Fibroblast of the aortic adventitia (primary cell): ENCODE results near the gene CHPF. TPM values are rescaled to one million over a fixed set of nuclear protein-coding genes. Genes with fewer than 3 reads are reported as not detected.

Source experiments
- DNase-seq: peaks from one replicate; pipeline ENCODE4 v3.0.0-alpha.2; 2010; ENCODE audit warnings: low read depth
- H3K4me3 ChIP-seq: 2 replicates; pipeline ENCODE4 v1.5.1; 2011; ENCODE audit warnings: low read depth, mild to moderate bottlenecking, control low read depth, low read length, moderate library complexity
- total RNA-seq: library from RNA; depleted of rRNA; stranded (reverse); fragments of >200 nt; gene quantifications from 2 replicates; pipeline ENCODE4 v1.2.3, GENCODE V29; 2012; ENCODE audit warnings: low replicate concordance
- TF ChIP-seq, protein P1 (sequence below): IDR thresholded peaks from 2 replicates; pipeline ENCODE4 v1.5.1; 2011; ENCODE audit warnings: mild to moderate bottlenecking, low read length, control low read depth, inconsistent platforms; ENCODE audit not compliant: insufficient read depth

Gene CHPF
- total RNA-seq, 1 donor = 62.4 TPM

DNA sequence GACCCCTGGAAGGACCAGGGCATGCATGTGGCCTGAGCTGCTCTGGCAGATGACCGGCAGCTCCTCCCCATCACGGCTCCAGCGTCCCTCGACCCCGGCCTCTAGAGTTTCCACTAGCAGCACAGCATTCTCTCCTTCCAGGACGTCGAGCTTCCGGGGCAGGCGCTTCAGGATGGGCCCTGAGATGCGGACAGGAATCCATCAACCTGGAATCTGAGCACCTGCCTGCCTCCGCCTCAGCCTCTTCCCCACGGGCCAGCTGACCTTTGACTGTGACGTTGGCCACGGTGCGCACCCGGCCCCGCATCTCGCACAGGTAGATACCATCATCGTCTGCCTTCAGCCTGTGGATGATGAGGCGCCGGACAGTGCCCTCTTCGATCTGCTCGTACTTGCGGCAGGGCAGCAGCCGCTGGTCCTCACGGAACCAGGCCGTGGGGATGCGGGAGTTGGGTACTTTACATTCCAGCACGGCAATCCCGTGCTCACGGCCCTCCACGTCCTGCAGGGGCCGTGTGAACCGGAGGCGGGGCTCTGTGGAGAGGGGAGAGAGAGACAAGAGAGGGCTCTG, 24.3 kb upstream of the CHPF start:
- no peak overlapping the region for H3K4me3 ChIP-seq
- DNase-seq = no peak
- TF ChIP-seq, protein P1, sequence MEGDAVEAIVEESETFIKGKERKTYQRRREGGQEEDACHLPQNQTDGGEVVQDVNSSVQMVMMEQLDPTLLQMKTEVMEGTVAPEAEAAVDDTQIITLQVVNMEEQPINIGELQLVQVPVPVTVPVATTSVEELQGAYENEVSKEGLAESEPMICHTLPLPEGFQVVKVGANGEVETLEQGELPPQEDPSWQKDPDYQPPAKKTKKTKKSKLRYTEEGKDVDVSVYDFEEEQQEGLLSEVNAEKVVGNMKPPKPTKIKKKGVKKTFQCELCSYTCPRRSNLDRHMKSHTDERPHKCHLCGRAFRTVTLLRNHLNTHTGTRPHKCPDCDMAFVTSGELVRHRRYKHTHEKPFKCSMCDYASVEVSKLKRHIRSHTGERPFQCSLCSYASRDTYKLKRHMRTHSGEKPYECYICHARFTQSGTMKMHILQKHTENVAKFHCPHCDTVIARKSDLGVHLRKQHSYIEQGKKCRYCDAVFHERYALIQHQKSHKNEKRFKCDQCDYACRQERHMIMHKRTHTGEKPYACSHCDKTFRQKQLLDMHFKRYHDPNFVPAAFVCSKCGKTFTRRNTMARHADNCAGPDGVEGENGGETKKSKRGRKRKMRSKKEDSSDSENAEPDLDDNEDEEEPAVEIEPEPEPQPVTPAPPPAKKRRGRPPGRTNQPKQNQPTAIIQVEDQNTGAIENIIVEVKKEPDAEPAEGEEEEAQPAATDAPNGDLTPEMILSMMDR = no peak

DNA sequence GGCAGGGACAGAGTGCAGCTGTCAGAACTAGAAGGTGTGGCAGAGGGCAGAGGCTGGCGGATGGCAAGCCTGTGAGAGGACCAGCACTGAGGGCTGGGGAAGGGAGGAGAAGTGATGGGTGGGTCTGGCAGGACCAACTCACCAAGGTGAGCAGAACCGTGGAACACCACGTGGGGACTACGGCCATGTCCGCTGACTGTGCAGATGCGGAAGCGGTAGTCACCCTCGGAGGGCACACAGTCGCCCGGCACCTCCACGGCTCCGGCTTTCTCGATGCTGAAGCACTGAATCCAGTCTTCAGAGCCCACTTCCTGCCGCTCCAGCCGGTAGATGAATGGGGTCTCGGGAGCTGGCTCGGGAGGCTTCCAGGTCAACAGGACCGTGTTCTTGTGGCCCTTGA, 23.5 kb upstream of the CHPF start:
- DNase-seq = no peak
- TF ChIP-seq, protein P1 = no peak
- H3K4me3 ChIP-seq = no peak overlapping the region

DNA sequence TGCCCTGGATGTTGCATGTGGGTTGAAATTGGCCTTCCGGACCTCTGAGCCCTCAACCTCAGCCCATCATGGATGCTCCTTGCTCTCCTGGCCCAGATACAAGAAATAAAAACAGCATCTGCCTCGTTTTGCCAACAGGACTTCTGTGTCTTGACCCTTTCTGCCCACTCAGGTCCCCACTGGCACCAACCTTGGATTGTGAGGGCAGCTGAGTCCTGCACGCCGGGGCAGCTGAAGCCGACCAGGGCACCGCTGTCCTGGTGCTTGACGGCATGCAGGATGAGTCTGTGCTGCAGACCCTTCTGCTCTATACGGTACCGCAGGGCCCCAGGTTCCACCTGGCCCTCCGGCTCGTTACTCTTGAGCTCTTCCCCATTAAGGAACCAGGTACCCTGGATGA, 23.0 kb upstream of the CHPF start:
- H3K4me3 ChIP-seq = no peak overlapping the region
- TF ChIP-seq, protein P1 = no peak
- no peak for DNase-seq

DNA sequence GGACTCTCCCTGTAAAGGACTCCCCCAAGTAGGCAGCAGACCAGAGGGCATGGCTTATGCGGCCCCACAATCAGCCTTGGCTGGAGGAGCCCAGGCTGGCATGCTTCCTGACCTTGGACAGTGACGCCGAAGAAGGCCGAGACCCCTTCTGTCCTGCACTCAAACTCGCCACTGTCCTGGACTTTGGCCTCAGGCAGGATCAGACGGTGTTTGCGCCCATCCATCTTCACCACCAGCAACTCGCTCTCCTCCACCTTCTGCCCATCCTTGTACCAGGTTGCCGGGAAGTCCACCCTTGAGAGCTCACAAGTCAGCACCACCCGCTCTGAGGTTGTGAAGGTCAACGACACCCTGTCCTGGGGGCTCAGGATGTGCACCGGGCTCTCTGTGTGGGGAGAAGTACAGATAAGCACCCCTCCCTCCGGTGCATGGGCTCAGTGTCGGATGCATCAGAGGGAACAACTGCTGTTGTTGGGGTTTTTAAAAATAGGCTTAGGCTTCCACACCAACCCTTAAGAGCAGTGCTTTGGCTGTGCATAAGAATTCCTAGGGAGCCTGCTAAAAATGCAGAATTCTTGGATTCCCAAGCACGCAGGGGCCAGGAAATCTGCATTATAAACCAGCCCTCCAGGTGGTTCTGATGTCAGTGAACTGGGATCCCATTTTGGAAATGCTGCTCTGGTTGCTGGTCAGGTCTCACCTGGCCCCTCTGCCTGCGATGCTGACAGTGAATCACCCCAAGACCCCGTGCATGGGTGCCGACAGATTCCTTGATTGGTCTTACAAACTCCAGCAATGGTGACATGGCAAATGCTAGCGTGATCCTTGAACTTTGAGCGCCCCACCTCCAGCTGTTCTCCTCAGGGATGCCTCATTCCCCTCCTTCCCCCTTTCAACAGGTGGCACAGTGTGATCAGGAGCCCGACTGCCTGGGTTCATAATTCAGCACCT, 21.8 kb upstream of the CHPF start:
- H3K4me3 ChIP-seq = no peak overlapping the region
- DNase-seq = no peak
- TF ChIP-seq, protein P1 = no peak

DNA sequence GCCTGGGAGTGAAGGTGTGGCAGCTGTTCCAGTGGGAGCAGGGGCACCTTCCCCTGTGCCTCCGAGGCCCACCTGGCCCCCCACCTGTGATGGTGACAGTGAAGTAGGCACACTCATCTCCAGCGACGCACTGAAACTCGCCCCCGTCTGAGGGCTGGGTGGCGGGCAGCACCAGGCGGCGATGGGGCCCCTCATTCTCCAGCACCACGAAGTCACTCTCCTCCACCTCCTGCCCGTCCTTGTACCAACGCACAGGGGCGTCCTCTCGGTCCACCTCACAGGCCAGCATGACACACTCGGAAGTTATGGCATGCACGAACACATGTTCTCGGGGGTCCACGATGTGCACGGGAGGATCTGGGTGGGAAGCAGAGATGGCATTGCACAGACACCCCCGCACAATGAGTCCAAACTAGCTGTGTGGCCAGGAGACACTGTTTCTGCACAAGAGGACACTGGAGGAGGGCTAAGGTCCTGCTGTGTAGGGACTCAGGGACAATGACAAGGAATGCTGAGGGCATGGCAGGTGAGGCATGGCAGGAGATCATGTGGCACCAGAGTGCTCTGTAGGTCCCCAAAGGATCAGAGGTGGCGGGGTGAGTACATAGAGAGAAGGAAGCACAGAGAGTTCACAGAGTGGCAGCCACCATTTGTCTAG, 19.8 kb upstream of the CHPF start:
- no peak overlapping the region for H3K4me3 ChIP-seq
- no peak for DNase-seq
- TF ChIP-seq, protein P1 = no peak

DNA sequence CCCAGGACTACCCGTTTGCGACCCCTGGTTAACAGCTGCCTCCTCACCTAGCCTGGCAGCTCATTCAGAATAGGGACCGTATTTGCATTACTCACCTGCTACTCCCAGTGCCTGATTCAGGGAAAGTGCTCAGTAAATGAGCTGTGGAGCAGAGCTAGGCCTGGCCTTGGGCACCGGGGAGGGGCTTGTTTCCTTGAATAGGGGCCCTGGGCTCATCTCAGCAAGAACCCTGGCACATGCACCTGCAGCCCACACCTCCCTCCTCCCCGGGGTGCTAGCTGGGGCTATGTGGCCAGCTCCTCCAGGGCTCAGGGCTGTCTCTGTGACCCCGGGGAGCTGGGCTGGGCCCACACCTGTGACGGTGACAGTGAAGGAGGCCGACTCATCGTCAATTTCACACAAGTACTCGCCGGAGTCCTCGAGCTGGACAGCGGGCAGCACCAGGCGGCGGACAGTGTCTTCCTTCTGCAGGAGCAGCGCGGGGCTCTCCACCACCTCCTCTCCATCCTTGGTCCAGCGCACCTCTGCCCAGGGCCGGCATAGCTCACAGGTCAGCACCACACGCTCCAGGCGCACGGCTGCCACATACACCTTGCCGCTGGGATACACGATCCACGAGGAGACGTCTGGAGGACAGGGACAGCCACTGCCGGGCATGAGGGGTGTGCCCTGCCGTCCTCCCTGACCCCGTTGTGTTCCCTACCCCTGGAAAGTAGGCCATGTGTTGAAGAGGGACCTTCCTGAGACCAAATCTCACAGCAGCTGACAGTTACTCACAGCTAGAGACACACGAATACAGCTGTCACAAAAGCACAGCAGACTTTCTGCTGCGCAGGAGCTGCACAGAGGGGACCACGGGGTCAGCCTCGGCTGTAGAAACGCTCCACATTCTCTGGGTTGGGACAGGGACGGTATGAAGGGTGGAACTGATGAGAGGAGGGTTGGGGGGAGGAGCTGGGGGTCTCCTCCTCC, 18.7 kb upstream of the CHPF start:
- TF ChIP-seq, protein P1 = no peak
- no peak overlapping the region for H3K4me3 ChIP-seq
- DNase-seq = no peak
